Mucosa of descending colon (tissue), 3 donors: Measurements from ENCODE around the gene LRP2. TPM values are rescaled to one million over a fixed set of nuclear protein-coding genes. Genes with fewer than 3 reads are reported as not detected.

ENCODE experiments used
- ATAC-seq: fragments of 200-7000 bp; cut with Tn5 transposase; one replicate; pipeline ENCODE4 v1.9.1; 2020; ENCODE audit warnings: mild to moderate bottlenecking, moderate library complexity
- DNase-seq, 3 donors: peaks; one replicate each; pipeline ENCODE4 v3.0.0-alpha.2; 2020
- H3K36me3 ChIP-seq: fragments of 200-600 bp; one replicate; pipeline ENCODE4 v1.8.0; 2021; ENCODE audit warnings: low read depth, mild to moderate bottlenecking
- H3K4me1 ChIP-seq: fragments of 200-600 bp; one replicate; pipeline ENCODE4 v1.8.0; 2021; ENCODE audit warnings: low read depth, mild to moderate bottlenecking
- H3K4me3 ChIP-seq: fragments of 200-600 bp; one replicate; pipeline ENCODE4 v1.8.0; 2021; ENCODE audit warnings: mild to moderate bottlenecking
- H3K9me3 ChIP-seq: fragments of 200-600 bp; one replicate; pipeline ENCODE4 v1.8.0; 2021; ENCODE audit warnings: mild to moderate bottlenecking
- CTCF ChIP-seq: fragments of 200-600 bp; IDR thresholded peaks from one replicate; pipeline ENCODE4 v1.8.0; 2022; ENCODE audit warnings: antibody characterized with exemption, mild to moderate bottlenecking
- intact Hi-C, 2 donors: fragments of 100-400 bp; cut with DNase I in 1 of 2; cut with micrococcal nuclease in 1 of 2; formaldehyde crosslinking; loops; one replicate each; pipeline versions ENCODE4 v1.11.0 to v1.11.1; 2022; cut with DNase I, micrococcal nuclease
- total RNA-seq, 3 donors: library from RNA; stranded (reverse); fragmentation: NEBNext Ultra II Directional in 2 of 3; extraction: Animal tissue kit (Norgen Biotek cat#: 25700) in 2 of 3; gene quantifications; one replicate each; pipeline versions ENCODE4 v1.2.1 to v1.2.4, GENCODE V29; 2021 to 2023
- donor health status: DM: no; HTN: no; CAD: no; lungs with moderate emphysema.
- donor health status: DM: no; HTN: no; CAD: no.
- donor health status: DM: no; HTN: yes; CAD: no.

Gene LRP2
- total RNA-seq, 3 donors from 2014 or later = 0.06 TPM; not detected in 2

GRCh38 chr2:169160926-169161481, 201.3 kb downstream of the LRP2 start:
- no peak overlapping the region for H3K4me3 ChIP-seq
- ATAC-seq (no peak), DNase-seq (no peak)
- H3K4me1 ChIP-seq = no peaks in the 10 kb centered on the region
- no peak for TF ChIP-seq CTCF
- intact Hi-C loops = no loop called here
- H3K9me3 ChIP-seq = no peaks in the 10 kb centered on the region
- H3K36me3 ChIP-seq = no peaks in the 10 kb centered on the region

GRCh38 chr2:169159686-169160085, 202.6 kb downstream of the LRP2 start:
- intact Hi-C loops = no loop called here
- no peak for DNase-seq
- no peak overlapping the region for H3K4me3 ChIP-seq
- no peak for ATAC-seq
- H3K4me1 ChIP-seq = no peaks in the 10 kb centered on the region
- no peaks in the 10 kb centered on the region for H3K9me3 ChIP-seq
- TF ChIP-seq CTCF = no peak
- H3K36me3 ChIP-seq = no peaks in the 10 kb centered on the region

- Histone ChIP-seq H3K36me3 (no peaks in the 10 kb centered on the region), H3K9me3 (no peaks in the 10 kb centered on the region), H3K4me1 (no peaks in the 10 kb centered on the region), H3K4me3 (no peak overlapping the region)
- no peak for TF ChIP-seq CTCF
- no peak for DNase-seq
- no peak for ATAC-seq
- intact Hi-C loops = no loop called here
Measured at GRCh38 chr2:169158874-169159273, 203.5 kb downstream of the LRP2 start.

- intact Hi-C loops = no loop called here
- DNase-seq (no peak), ATAC-seq (no peak)
- TF ChIP-seq CTCF = no peak
- H3K4me1 ChIP-seq = no peaks in the 10 kb centered on the region
- H3K9me3 ChIP-seq = no peaks in the 10 kb centered on the region
- no peaks in the 10 kb centered on the region for H3K36me3 ChIP-seq
- no peak overlapping the region for H3K4me3 ChIP-seq
Measured at GRCh38 chr2:169146220-169146619, 216.1 kb downstream of the LRP2 start.

GRCh38 chr2:169143998-169144397, 218.3 kb downstream of the LRP2 start:
- Histone ChIP-seq H3K4me1 (no peaks in the 10 kb centered on the region), H3K9me3 (no peaks in the 10 kb centered on the region), H3K36me3 (no peaks in the 10 kb centered on the region), H3K4me3 (no peak overlapping the region)
- DNase-seq (no peak), ATAC-seq (no peak)
- no peak for TF ChIP-seq CTCF
- intact Hi-C loops = no loop called here
